Measurements from ENCODE around the gene ZNF497.

ZNF497 gene

DNA sequence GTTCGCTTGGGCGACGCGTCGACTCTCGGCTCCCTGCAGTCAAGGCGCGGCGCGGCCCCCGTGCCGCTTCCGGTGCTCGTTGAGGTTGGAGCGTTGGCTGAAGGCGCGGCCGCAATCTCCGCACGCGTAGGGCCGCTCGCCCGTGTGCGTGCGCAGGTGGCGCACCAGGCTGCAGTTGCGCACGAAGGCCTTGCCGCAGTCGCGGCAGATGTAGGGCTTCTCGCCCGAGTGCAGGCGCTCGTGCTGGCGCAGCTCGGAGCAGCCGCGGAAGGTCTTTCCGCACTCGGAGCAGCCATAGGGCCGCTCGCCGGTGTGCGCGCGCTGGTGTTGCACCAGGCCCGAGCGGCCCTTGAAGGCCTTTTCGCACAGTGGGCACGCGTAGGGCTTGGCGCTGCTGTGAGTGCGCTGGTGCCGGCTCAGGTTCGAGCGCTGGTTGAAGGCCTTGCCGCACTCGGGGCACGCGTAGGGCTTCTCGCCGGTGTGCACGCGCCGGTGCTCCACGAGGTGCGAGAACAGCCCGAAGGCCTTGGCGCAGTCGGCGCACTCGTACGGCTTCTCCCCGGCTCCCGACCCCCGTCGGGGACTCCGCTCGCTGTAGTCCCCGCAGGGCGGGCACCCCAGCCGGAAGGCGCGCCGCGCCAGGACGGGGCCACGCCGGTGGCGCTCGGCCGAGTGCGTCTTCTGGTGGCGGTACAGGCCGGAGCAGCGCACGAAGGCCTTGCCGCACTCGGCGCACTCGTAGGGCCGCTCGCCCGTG is 5.3 kb upstream of the ZNF497 start:
- DNase-seq (ENCODE audit: low spot score), result no peak

GRCh38 chr19:58366585-58367430 is 4.3 kb upstream of the ZNF497 start:
- DNase-seq (ENCODE audit: low spot score), result no peak

- no peak for DNase-seq (ENCODE audit: low spot score)
Measured at GRCh38 chr19:58364146-58364545, 1.6 kb upstream of the ZNF497 start.

DNA sequence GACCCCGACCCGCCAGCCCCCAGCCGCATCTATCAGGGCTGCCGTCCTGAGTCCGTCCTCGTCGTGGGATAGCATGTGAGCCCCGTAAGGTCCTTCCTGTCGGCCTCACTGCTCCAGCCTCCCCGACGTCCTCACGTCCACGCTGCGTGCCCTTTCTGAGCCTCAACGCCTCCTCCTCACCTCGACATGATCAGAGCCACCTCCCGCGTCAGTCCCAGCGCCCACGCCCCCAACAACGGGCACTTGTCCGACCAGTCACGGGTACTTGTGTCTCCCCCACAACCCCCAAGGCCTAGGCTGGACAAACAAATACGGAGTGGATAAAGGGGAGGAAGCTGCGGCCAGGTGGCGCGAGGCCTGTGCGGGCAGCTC is 665 bp downstream of the ZNF497 start:
- peak; percentile 42 for DNase-seq (ENCODE audit: low spot score)

GRCh38 chr19:58357481-58358145 is 4.9 kb downstream of the ZNF497 start:
- no peak for DNase-seq (ENCODE audit: low spot score)

- DNase-seq (ENCODE audit: low spot score), result no peak
Measured at GRCh38 chr19:58356766-58357480, 5.6 kb downstream of the ZNF497 start.

- peak; percentile 32 for DNase-seq (ENCODE audit: low spot score)
Measured at GRCh38 chr19:58355908-58356765, 6.4 kb downstream of the ZNF497 start.

- DNase-seq (ENCODE audit: low spot score), result no peak
Measured at GRCh38 chr19:58355215-58355796, 7.2 kb downstream of the ZNF497 start.

- no peak for DNase-seq (ENCODE audit: low spot score)
Measured at GRCh38 chr19:58354478-58355030, 8.0 kb downstream of the ZNF497 start.

DNA sequence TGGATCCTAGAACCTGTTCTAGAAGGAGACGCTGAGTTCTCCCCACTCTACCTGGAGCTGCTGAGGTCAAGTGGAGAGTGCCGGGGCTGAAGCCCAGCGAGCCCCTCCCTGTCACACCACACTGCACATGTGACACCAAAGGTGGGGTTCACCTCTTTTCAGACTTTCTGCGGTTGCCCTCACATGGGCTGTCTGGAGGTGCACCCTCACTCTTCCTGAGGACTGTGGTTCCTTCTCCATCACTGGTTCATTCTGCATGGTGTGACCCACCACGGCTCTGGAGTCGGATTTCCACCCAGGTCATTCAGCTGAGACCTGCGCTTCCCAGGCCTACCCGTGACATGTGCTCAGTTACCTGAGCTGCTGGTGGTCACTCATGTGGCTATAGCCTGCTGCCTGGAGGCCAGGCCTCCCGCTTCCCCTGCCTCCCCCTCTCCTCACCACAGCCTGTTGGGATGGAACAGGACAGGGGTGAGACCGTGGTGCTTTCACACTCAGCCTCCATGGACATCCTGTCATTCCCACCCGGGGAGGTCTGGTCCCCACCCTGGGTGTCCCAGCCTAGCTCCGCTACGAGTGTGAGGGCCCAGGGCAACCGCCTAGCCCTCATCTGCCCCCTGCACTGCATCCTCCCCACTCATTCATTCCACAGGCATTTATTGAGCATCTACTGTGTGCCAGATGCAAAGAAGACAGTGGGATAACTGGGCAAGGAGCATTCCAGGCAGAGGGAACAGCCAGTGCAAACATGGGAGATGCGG is 8.7 kb downstream of the ZNF497 start:
- DNase-seq (ENCODE audit: low spot score), result no peak

- no peak for DNase-seq (ENCODE audit: low spot score)
Measured at GRCh38 chr19:58352760-58353671, 9.5 kb downstream of the ZNF497 start, which contains the start of gene A1BG. Gene A1BG (minus strand): TSS chr19:58353492. CDS start chr19:58353437, 55 bp downstream.

DNA sequence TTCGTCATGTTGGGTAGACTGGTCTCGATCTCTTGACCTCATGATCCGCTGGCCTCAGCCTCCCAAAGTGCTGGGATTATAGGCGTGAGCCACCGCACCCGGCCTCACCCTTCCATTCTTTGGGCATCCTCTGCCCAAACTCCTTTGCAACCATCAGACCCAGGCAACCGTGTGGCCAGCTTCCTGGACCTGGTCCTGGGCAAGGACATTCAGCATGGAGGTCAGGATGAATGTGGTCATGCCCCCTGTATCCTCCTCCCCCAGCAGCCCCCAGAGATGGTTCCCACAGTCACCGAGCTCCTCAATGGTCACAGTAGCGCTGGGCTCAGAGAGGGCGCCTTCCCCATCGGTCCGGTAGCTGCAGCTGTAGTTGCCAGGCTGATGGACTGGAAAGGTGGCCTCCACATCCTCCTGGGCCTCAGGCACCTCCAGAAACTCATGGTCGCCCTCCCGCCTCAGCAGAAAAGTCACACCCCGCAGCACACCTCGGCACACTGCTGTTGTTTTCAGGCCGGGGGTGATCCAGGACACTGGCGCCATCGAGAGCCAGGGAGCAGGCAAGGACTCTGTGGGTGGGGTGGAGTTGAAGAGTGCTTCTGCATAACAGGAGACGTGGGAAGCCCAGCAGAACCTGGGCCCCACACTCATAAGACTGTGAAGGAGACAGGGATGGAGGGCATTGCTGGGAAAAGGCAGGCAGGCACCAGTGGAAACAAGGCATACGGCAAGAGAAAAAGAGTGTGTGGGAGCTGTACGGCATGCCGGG is 10.4 kb downstream of the ZNF497 start:
- no peak for DNase-seq (ENCODE audit: low spot score)

DNA sequence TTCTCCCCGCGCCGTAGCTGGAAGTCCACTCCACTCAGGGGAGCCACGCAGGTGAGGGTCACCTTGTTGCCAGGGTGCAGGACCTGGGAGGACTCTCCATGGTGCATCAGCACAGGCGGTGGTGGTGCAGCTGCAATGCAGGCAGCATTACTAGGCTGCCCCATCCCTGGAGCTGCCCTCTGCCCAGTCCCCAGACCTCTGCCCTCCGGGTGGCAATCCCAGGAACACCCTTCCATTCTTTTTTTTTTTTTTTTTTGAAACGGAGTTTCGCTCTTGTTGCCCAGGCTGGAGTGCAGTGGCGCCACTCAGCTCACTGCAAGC is 11.0 kb downstream of the ZNF497 start:
- no peak for DNase-seq (ENCODE audit: low spot score)

DNA sequence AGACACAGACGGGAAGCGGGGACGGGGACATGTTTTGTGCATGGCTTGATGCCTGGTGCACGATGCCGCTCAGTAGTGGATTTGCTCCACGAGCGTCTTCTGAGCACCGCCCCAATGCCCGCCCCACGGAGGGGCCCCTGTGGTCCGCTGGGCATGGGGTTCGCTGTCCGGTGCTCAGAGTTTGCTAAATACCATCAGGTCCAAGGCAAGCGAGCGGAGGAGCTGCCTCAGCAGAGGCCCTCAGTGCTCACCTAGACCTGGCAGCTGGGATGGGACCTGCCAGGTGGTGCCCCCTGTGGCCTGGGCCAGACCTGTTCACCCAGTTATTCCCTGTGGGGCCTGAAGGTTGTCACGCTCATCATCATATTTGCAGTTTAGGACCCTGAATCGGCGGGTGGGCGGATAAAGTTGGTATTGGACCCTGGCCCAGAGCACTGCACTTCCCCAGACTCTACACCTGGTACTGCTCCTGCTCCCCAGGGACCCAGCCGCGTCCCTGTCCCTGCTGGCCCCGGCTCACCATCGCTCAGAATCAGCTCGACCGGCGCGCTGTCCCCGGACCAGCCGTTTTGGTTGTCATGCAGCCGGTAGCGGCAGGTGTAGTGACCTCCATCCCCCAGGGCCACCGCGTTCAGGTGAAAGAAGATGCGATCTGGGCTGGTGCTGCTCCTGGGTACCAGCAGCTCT is 11.5 kb downstream of the ZNF497 start:
- no peak for DNase-seq (ENCODE audit: low spot score)

GRCh38 chr19:58350001-58350861 is 12.3 kb downstream of the ZNF497 start:
- no peak for DNase-seq (ENCODE audit: low spot score)

GRCh38 chr19:58349590-58349989 is 13.0 kb downstream of the ZNF497 start:
- DNase-seq (ENCODE audit: low spot score), result no peak

All from activated CD4-positive, alpha-beta T cell treated with anti-CD3 and anti-CD28 coated beads, Interleukin-2, Interleukin-4, amounts not matched to agents 100 ng/mL and 50 ng/mL, durations not matched to agents 16 hours and 8 hours (primary cell).